OCI-LY3 (cell line): Measurements from ENCODE around the gene GNA12.

ENCODE experiments used
- EZH2phosphoT487 ChIP-seq: fragments of 200-600 bp; shearing (Covaris generic); IDR thresholded peaks from 2 replicates; pipeline ENCODE4 v1.6.1; 2018; ENCODE audit warnings: antibody characterized with exemption, mixed run types, low read depth
- TF ChIP-seq, protein P1 (sequence below): fragments of 200-600, 300-600 bp; sonication (generic); IDR thresholded peaks from 2 replicates; pipeline ENCODE4 v1.5.1; 2014; ENCODE audit warnings: antibody characterized with exemption, low read length, low read depth

DNA sequence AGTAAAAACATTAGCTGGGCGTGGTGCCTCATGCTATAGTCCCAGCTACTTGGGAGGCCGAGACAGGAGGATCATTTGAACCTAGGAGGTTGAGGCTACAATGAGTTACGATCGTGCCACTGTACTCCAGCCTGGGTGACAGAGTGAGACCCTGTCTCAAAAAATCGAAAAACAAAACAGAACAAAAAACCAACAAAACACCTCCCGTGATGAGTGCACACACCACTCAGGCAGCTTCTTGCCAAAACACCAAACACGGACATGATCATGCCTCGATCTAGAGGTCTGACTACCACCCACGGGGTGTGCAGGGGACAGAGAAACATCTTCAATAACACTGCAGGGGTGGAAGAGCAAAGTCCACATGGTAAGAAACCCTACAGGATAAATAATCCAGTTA, 111.7 kb downstream of the GNA12 start:
- TF ChIP-seq, protein P1, sequence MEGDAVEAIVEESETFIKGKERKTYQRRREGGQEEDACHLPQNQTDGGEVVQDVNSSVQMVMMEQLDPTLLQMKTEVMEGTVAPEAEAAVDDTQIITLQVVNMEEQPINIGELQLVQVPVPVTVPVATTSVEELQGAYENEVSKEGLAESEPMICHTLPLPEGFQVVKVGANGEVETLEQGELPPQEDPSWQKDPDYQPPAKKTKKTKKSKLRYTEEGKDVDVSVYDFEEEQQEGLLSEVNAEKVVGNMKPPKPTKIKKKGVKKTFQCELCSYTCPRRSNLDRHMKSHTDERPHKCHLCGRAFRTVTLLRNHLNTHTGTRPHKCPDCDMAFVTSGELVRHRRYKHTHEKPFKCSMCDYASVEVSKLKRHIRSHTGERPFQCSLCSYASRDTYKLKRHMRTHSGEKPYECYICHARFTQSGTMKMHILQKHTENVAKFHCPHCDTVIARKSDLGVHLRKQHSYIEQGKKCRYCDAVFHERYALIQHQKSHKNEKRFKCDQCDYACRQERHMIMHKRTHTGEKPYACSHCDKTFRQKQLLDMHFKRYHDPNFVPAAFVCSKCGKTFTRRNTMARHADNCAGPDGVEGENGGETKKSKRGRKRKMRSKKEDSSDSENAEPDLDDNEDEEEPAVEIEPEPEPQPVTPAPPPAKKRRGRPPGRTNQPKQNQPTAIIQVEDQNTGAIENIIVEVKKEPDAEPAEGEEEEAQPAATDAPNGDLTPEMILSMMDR, result no peak
- no peak for TF ChIP-seq EZH2phosphoT487
